WTC11 (cell line): Measurements from ENCODE around the gene JOSD2. TPM values are rescaled to one million over a fixed set of nuclear protein-coding genes. Genes with fewer than 3 reads are reported as not detected.

Experiments
- ATAC-seq: fragments of 200-7000 bp; cut with Tn5 transposase; 2 replicates; pipeline ENCODE4 v1.10.0; 2021; ENCODE audit warnings: mild to moderate bottlenecking, moderate library complexity
- CTCF ChIA-PET: fragments of 300-600 bp; sonication (Branson Sonifier 250); formaldehyde crosslinking; loops from one replicate; lab custom pipeline; 2021; ENCODE audit warnings: antibody characterized with exemption; lab: Charles Lee
- POLR2A ChIA-PET: fragments of 350-600 bp; sonication (Branson Sonifier 250); formaldehyde crosslinking; loops from one replicate; lab custom pipeline; 2021; ENCODE audit warnings: antibody characterized with exemption; lab: Charles Lee
- DNase-seq: peaks from one replicate; pipeline ENCODE4 v3.0.0; 2021; ENCODE audit warnings: low spot score
- H3K27ac Mint-ChIP-seq: 2 replicates; pipeline ENCODE4 v1.8.0; 2021; ENCODE audit warnings: mixed read lengths
- H3K27me3 Mint-ChIP-seq: 2 replicates; pipeline ENCODE4 v1.8.0; 2021; ENCODE audit warnings: low read depth, mild to moderate bottlenecking, moderate library complexity, mixed read lengths
- H3K36me3 Mint-ChIP-seq: 2 replicates; pipeline ENCODE4 v1.8.0; 2021; ENCODE audit warnings: mixed read lengths
- H3K4me1 Mint-ChIP-seq: 2 replicates; pipeline ENCODE4 v1.8.0; 2022; ENCODE audit warnings: mixed read lengths
- H3K4me3 Mint-ChIP-seq: 2 replicates; pipeline ENCODE4 v1.8.0; 2021; ENCODE audit warnings: mild to moderate bottlenecking, moderate library complexity, mixed read lengths
- H3K9me3 Mint-ChIP-seq: 2 replicates; pipeline ENCODE4 v1.8.0; 2021; ENCODE audit warnings: mixed read lengths
- ATF1 ChIP-seq: sonication (generic); formaldehyde crosslinking; IDR thresholded peaks from 2 replicates; pipeline ENCODE4 v1.8.1; 2023; ENCODE audit warnings: mild to moderate bottlenecking, moderate library complexity, missing genetic modification reagents
- E2F4 ChIP-seq: sonication (generic); formaldehyde crosslinking; IDR thresholded peaks from 2 replicates; pipeline ENCODE4 v1.8.1; 2022; ENCODE audit warnings: low read depth, mild to moderate bottlenecking, moderate library complexity, missing genetic modification reagents, borderline replicate concordance
- GABPB1 ChIP-seq: sonication (generic); formaldehyde crosslinking; IDR thresholded peaks from 2 replicates; pipeline ENCODE4 v1.8.1; 2023; ENCODE audit warnings: mild to moderate bottlenecking, missing genetic modification reagents
- HMGA2 ChIP-seq: fragments of 250-450 bp; sonication (Bioruptor Pico); IDR thresholded peaks from 2 replicates; pipeline ENCODE4 v1.4.0; 2021; ENCODE audit warnings: mild to moderate bottlenecking, moderate library complexity
- MXD4 ChIP-seq: fragments of 250-450 bp; sonication (Bioruptor Pico); IDR thresholded peaks from 2 replicates; pipeline ENCODE4 v1.8.0; 2021; ENCODE audit warnings: mild to moderate bottlenecking, moderate library complexity, borderline replicate concordance
- MYBL2 ChIP-seq: sonication (generic); formaldehyde crosslinking; IDR thresholded peaks from 2 replicates; pipeline ENCODE4 v1.8.1; 2023; ENCODE audit warnings: mild to moderate bottlenecking, moderate library complexity, missing genetic modification reagents
- NR1H2 ChIP-seq: sonication (generic); formaldehyde crosslinking; IDR thresholded peaks from 2 replicates; pipeline ENCODE4 v1.9.0; 2021; ENCODE audit warnings: mild to moderate bottlenecking, moderate library complexity, missing genetic modification reagents
- TCF7 ChIP-seq: sonication (generic); formaldehyde crosslinking; IDR thresholded peaks from 2 replicates; pipeline ENCODE4 v1.8.0; 2022; ENCODE audit warnings: mild to moderate bottlenecking, low read depth, missing genetic modification reagents, moderate library complexity
- TP53 ChIP-seq: sonication (generic); formaldehyde crosslinking; IDR thresholded peaks from 2 replicates; pipeline ENCODE4 v1.8.1; 2023; ENCODE audit warnings: mild to moderate bottlenecking, missing genetic modification reagents
- ZNF263 ChIP-seq: sonication (generic); formaldehyde crosslinking; IDR thresholded peaks from 2 replicates; pipeline ENCODE4 v1.8.1; 2022; ENCODE audit warnings: low read depth, mild to moderate bottlenecking, moderate library complexity, missing genetic modification reagents
- ZNF423 ChIP-seq: fragments of 250-450 bp; sonication (Bioruptor Pico); IDR thresholded peaks from 2 replicates; pipeline ENCODE4 v2.1.2; 2022; ENCODE audit warnings: mild to moderate bottlenecking, moderate library complexity
- ZNF671 ChIP-seq: fragments of 250-450 bp; sonication (Bioruptor Pico); IDR thresholded peaks from 2 replicates; pipeline ENCODE4 v1.8.0; 2021; ENCODE audit warnings: mild to moderate bottlenecking
- total RNA-seq: library from RNA; stranded (reverse); gene quantifications from 3 replicates; pipeline ENCODE4 v1.2.3, GENCODE V29; 2021
- TF ChIP-seq, protein P1 (sequence below): fragments of 250-450 bp; sonication (Bioruptor Pico); conservative IDR thresholded peaks from 2 replicates; pipeline ENCODE4 v1.9.0; 2021; ENCODE audit warnings: mild to moderate bottlenecking
- TF ChIP-seq, protein P2 (sequence below): sonication (generic); formaldehyde crosslinking; IDR thresholded peaks from 2 replicates; pipeline ENCODE4 v1.8.0; 2022; ENCODE audit warnings: mild to moderate bottlenecking, missing genetic modification reagents
- TF ChIP-seq, protein P3 (sequence below): fragments of 250-450 bp; sonication (Bioruptor Pico); IDR thresholded peaks from 2 replicates; pipeline ENCODE4 v1.9.0; 2021; ENCODE audit warnings: moderate library complexity, mild to moderate bottlenecking, inconsistent platforms, borderline replicate concordance
- TF ChIP-seq, protein P4 (sequence below): sonication (generic); formaldehyde crosslinking; IDR thresholded peaks from 2 replicates; pipeline ENCODE4 v1.8.1; 2022; ENCODE audit warnings: mild to moderate bottlenecking, missing genetic modification reagents, moderate library complexity, borderline replicate concordance
- TF ChIP-seq, protein P5 (sequence below): sonication (generic); formaldehyde crosslinking; IDR thresholded peaks from 2 replicates; pipeline ENCODE4 v1.8.1; 2023; ENCODE audit warnings: mild to moderate bottlenecking, missing genetic modification reagents, moderate library complexity
- TF ChIP-seq, protein P6 (sequence below): sonication (generic); formaldehyde crosslinking; IDR thresholded peaks from 2 replicates; pipeline ENCODE4 v1.8.1; 2023; ENCODE audit warnings: mild to moderate bottlenecking, missing genetic modification reagents

The JOSD2 gene
- total RNA-seq, 1 experiment from 2014 or later: 4.0 TPM

GRCh38 chr19:50512112-50512998 is 1.4 kb upstream of the JOSD2 start:
- Mint-ChIP-seq H3K27me3 (peaks cover 46% of the 10 kb centered on the region), H3K27ac (no peak overlapping the region), H3K9me3 (no peaks in the 10 kb centered on the region), H3K4me1 (peaks cover 14% of the 10 kb centered on the region), H3K4me3 (no peak overlapping the region), H3K36me3 (no peaks in the 10 kb centered on the region)
- POLR2A ChIA-PET: no interaction called here
- TF ChIP-seq, protein P1, sequence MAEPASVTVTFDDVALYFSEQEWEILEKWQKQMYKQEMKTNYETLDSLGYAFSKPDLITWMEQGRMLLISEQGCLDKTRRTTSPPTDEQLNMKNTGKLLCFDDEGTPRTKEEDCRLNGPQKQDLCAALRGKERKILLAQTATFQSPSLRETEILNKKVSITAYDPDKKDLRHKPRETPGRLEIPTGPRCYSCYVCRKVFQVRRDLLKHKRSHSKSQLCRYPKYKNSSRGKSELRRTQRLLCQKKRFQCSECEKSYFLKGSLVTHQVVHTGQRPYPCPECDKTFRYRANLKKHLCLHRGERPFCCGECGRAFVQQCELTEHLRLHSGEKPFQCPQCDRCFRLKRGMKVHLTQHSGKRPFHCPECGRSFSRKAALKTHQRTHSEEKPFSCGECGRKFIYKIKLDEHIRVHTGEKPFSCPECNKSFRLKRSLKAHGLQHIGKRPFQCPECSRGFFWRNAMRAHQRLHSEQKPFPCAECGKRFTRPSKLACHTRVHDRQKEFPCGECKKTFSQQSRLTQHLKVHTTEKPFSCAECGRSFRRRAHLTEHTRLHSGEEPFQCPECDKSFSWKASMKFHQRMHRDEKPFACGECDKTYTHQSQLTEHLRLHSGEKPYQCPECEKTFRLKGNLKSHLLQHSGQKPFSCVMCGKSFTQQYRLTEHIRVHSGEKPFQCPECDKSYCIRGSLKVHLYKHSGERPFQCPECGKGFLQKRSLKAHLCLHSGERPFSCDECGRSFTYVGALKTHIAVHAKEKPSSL (CRISPR knock-in tag): no peak
- TF ChIP-seq ZNF263 (CRISPR knock-in tag) (no peak), GABPB1 (CRISPR knock-in tag) (no peak), E2F4 (CRISPR knock-in tag) (no peak), ATF1 (no peak)
- TF ChIP-seq, protein P2, sequence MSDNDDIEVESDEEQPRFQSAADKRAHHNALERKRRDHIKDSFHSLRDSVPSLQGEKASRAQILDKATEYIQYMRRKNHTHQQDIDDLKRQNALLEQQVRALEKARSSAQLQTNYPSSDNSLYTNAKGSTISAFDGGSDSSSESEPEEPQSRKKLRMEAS: no peak
- TF ChIP-seq, protein P3, sequence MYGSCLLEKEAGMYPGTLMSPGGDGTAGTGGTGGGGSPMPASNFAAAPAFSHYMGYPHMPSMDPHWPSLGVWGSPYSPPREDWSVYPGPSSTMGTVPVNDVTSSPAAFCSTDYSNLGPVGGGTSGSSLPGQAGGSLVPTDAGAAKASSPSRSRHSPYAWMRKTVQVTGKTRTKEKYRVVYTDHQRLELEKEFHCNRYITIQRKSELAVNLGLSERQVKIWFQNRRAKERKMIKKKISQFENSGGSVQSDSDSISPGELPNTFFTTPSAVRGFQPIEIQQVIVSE: no peak
- ATAC-seq (no peak), DNase-seq (no peak)
- CTCF ChIA-PET: interaction anchor here (1.2 to 3.4 kb wide), 8 partner anchors 11 to 365 kb away, joined by 4 to 23 read pairs (median 9); no protein-coding TSS in a partner anchor

DNA sequence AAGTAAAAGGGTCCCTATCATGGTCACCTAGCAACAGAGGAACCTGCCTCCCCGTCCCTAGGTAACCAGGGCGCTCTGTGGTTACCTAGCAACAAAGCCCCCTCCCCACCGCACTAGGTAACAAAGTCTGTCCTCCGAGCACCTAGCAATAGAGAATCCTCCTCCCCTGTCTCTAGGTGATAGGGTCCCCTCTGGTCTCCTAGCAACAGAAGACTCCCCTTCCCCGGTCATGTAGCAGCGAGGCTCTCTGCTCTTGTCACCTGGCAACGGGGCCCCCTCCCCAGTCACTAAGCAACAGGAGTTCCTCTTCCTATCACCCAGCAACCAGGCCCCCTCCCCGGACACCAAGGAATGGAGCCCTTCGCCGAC is 307 bp downstream of the JOSD2 start:
- ATAC-seq (peak; percentile 52), DNase-seq (no peak)
- Mint-ChIP-seq H3K9me3 (no peaks in the 10 kb centered on the region), H3K27ac (no peak overlapping the region), H3K4me1 (peaks cover 14% of the 10 kb centered on the region), H3K27me3 (peaks cover 39% of the 10 kb centered on the region), H3K36me3 (no peaks in the 10 kb centered on the region)
- POLR2A ChIA-PET: interaction anchor here (0.7 to 1.0 kb wide), 4 partner anchors 14 to 211 kb away, joined by 3 to 4 read pairs (median 3); no protein-coding TSS in a partner anchor
- TF ChIP-seq ZNF671 (CRISPR knock-in tag) (no peak), TP53 (CRISPR knock-in tag) (no peak), E2F4 (CRISPR knock-in tag) (no peak)
- TF ChIP-seq, all 79 proteins: peak for 0
- CTCF ChIA-PET: interaction anchor here (0.8 to 3.4 kb wide), 19 partner anchors 8 to 363 kb away, joined by 3 to 23 read pairs (median 5); partner anchors contain the start of genes C19orf81, CLEC11A and KCNC3
- H3K4me3 Mint-ChIP-seq: peak overlapping the region; percentile 82

DNA sequence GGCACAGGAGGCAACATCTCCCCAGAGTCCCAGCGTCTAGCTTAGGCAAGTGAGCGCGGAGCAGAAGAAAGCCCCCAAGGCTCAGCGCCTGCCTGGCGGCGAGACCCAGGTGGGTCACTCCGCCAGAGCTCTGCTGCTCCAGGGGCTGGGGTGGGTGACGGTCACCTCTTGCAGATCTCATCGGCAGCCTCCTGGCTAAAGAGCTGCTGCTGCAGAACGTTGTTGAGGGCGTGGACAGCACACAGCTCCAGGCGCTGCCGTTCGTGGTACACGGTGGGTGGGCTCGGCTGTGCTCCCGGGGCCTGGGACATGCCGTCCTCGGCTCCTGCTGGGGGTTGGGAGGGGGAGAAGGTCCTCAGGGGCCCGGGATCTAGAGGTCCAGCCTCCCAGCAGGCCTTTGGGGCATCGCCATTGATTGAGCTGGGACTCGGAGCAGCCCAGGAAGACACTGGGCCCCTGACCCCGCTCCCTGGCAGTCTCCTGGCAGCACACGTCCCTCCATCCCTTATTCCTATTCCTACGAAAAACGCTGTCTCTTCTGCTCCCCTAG is 795 bp downstream of the JOSD2 start:
- DNase-seq (no peak), ATAC-seq (no peak)
- peaks cover 14% of the 10 kb centered on the region for H3K4me1 Mint-ChIP-seq
- H3K9me3 Mint-ChIP-seq: no peaks in the 10 kb centered on the region
- H3K27me3 Mint-ChIP-seq: peaks cover 37% of the 10 kb centered on the region
- H3K4me3 Mint-ChIP-seq: peak overlapping the region; percentile 82
- TF ChIP-seq, protein P4, sequence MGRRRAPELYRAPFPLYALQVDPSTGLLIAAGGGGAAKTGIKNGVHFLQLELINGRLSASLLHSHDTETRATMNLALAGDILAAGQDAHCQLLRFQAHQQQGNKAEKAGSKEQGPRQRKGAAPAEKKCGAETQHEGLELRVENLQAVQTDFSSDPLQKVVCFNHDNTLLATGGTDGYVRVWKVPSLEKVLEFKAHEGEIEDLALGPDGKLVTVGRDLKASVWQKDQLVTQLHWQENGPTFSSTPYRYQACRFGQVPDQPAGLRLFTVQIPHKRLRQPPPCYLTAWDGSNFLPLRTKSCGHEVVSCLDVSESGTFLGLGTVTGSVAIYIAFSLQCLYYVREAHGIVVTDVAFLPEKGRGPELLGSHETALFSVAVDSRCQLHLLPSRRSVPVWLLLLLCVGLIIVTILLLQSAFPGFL (CRISPR knock-in tag): no peak
- TF ChIP-seq HMGA2 (CRISPR knock-in tag): no peak
- TF ChIP-seq ZNF671 (CRISPR knock-in tag): no peak
- no peak for TF ChIP-seq ZNF423 (CRISPR knock-in tag)
- TF ChIP-seq, protein P5, sequence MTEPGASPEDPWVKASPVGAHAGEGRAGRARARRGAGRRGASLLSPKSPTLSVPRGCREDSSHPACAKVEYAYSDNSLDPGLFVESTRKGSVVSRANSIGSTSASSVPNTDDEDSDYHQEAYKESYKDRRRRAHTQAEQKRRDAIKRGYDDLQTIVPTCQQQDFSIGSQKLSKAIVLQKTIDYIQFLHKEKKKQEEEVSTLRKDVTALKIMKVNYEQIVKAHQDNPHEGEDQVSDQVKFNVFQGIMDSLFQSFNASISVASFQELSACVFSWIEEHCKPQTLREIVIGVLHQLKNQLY (CRISPR knock-in tag): no peak
- TF ChIP-seq, protein P6, sequence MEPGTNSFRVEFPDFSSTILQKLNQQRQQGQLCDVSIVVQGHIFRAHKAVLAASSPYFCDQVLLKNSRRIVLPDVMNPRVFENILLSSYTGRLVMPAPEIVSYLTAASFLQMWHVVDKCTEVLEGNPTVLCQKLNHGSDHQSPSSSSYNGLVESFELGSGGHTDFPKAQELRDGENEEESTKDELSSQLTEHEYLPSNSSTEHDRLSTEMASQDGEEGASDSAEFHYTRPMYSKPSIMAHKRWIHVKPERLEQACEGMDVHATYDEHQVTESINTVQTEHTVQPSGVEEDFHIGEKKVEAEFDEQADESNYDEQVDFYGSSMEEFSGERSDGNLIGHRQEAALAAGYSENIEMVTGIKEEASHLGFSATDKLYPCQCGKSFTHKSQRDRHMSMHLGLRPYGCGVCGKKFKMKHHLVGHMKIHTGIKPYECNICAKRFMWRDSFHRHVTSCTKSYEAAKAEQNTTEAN (CRISPR knock-in tag): no peak
- TF ChIP-seq MXD4 (CRISPR knock-in tag): no peak
- no peak for TF ChIP-seq ZNF263 (CRISPR knock-in tag)
- TF ChIP-seq MYBL2 (CRISPR knock-in tag): no peak
- no peak for TF ChIP-seq TCF7 (CRISPR knock-in tag)
- no peak for TF ChIP-seq NR1H2 (CRISPR knock-in tag)
- ChIA-PET CTCF (interaction anchor here (0.8 to 3.4 kb wide), 8 partner anchors 8 to 219 kb away, joined by 3 to 23 read pairs (median 5); partner anchors contain the start of gene CLEC11A), POLR2A (interaction anchor here (0.8 kb wide), 1 partner anchor 211 kb away, joined by 3 read pairs; no protein-coding TSS in a partner anchor)
- H3K36me3 Mint-ChIP-seq: no peaks in the 10 kb centered on the region
- no peak overlapping the region for H3K27ac Mint-ChIP-seq
